Epithelial cell of proximal tubule (primary cell): ENCODE measurements around the gene COQ9. TPM values are rescaled to one million over a fixed set of nuclear protein-coding genes. Genes with fewer than 3 reads are reported as not detected.
A peak's percentile ranks its signal among the peaks of the same experiment; 100 is the strongest.

ENCODE experiments used
- DNase-seq: peaks from one replicate; pipeline ENCODE4 v3.0.0-alpha.2; 2011; ENCODE audit warnings: low read depth
- H3K4me3 ChIP-seq: 2 replicates; pipeline ENCODE4 v1.5.1; 2011; ENCODE audit warnings: low read depth, mild to moderate bottlenecking, low read length
- total RNA-seq: library from RNA; depleted of rRNA; stranded (reverse); fragments of >200 nt; gene quantifications from 2 replicates; pipeline ENCODE4 v1.2.3, GENCODE V29; 2015
- TF ChIP-seq, protein P1 (sequence below): conservative IDR thresholded peaks from 2 replicates; pipeline ENCODE4 v1.5.1; 2012; ENCODE audit warnings: low read depth, mild to moderate bottlenecking, low read length

The COQ9 gene
- total RNA-seq, 1 donor from 2014 or later, result 40.0 TPM

DNA sequence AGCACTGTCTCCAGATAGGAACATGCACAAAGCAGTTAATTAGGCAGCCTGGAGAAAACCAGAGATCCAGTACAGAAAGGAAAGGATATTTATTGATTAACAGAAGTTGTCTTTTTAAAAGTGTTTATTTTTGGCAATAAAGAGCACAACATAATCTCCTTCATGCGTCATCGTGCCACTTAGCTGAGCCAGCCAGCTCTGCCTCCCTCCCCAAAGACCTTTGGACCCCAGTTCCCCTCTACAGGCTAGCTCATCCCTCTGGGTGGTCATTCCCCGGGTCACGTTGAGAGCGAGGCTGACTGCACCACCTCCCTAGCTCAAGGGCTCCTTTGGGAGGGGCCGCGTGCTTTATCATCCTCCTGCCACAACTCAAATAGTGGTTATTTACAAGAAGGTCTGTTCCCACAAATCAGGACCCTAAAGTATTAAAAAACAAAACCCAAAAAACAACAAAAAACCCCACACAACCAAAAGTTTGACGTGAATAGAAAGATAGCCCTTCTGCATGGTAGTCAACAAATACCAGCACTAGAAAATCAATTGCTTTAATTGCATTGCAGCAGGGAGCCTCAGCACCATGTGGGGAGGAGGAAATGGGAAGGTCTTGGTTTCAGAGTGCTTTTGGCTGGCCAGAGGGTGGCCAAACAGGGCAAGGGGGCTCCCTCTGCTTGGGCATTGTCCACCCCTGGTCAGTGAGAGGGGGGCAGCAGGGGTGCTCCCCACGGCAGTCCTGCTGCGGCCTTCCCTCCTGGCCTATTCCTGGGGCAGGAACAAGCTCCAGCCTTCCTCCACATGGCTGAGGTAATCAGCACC lies 24.8 kb downstream of the COQ9 start:
- no peak overlapping the region for H3K4me3 ChIP-seq
- no peak for DNase-seq
- TF ChIP-seq, protein P1, sequence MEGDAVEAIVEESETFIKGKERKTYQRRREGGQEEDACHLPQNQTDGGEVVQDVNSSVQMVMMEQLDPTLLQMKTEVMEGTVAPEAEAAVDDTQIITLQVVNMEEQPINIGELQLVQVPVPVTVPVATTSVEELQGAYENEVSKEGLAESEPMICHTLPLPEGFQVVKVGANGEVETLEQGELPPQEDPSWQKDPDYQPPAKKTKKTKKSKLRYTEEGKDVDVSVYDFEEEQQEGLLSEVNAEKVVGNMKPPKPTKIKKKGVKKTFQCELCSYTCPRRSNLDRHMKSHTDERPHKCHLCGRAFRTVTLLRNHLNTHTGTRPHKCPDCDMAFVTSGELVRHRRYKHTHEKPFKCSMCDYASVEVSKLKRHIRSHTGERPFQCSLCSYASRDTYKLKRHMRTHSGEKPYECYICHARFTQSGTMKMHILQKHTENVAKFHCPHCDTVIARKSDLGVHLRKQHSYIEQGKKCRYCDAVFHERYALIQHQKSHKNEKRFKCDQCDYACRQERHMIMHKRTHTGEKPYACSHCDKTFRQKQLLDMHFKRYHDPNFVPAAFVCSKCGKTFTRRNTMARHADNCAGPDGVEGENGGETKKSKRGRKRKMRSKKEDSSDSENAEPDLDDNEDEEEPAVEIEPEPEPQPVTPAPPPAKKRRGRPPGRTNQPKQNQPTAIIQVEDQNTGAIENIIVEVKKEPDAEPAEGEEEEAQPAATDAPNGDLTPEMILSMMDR, result no peak

- H3K4me3 ChIP-seq, result no peak overlapping the region
- no peak for DNase-seq
- TF ChIP-seq, protein P1, result no peak
Observed at GRCh38 chr16:57472665-57473060, 25.4 kb downstream of the COQ9 start.

- no peak overlapping the region for H3K4me3 ChIP-seq
- TF ChIP-seq, protein P1, result no peak
- DNase-seq, result no peak
Observed at GRCh38 chr16:57473176-57473840, 26.0 kb downstream of the COQ9 start.

DNA sequence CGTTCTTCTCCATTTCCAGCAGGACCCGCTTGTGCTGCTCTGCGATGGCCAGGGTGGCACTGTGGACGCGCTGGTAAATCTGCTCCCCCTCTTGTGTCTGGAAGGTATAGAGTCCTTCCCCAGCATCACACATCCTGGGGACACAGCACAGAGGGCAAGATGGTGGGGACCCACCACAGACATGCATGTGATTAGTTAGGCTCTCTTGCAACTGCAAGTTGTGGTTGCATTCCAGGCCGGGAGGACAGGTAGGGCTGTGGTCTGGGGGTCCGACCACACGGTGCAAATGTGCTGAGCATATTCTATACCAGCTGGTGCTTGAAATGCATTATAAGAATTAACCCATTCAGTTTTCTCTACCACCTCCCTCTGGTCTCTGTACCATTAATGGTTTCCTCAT lies 26.6 kb downstream of the COQ9 start:
- no peak overlapping the region for H3K4me3 ChIP-seq
- no peak for DNase-seq
- TF ChIP-seq, protein P1, result no peak

GRCh38 chr16:57474671-57475661 lies 27.7 kb downstream of the COQ9 start:
- no peak for DNase-seq
- TF ChIP-seq, protein P1, result no peak
- H3K4me3 ChIP-seq, result no peak overlapping the region

DNA sequence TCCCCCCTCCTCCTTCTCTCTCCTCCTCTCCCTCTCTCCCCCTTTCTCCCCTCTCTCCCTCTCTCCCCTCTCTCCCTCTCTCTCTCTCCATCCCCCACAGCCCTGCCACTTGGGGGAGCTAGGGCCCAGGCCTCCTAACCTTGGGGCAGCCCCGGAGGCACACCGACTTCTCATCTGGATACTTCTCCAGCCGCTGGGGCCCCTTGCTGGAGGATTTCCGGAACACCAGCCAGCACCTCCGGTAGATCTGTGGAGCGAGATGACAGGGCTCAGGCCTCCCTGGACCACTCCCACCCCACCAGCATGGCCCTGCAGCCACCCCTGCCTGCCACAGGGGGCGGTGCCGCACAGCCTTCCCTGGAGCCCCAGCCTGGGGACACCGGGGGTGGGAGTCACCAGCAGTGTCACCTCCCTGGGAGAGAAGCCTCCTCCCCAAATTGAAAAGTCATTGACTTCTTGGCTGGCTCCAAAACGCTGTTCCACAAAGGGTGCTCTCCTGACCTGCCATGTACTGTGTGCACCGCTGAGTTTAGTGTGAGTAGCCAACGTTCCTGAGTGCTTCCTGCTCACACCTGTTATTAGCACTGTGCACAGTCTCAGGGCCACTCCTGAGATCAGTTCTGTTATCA lies 28.5 kb downstream of the COQ9 start:
- no peak for DNase-seq
- TF ChIP-seq, protein P1, result peak; percentile 41
- no peak overlapping the region for H3K4me3 ChIP-seq
